Skeletal muscle tissue (tissue), 4 donors: ENCODE measurements around the gene UTY. TPM values are rescaled to one million over a fixed set of nuclear protein-coding genes. Genes with fewer than 3 reads are reported as not detected.
"Not testable (repeated sequence)": the region's sequence is repeated elsewhere in the genome, so short reads cannot be mapped to it uniquely, and the experiment has no call there.

Experiments used
- H3K27ac ChIP-seq: one replicate; pipeline ENCODE4 v1.7.0; 2013; ENCODE audit warnings: mild to moderate bottlenecking, low read depth, low read length, inconsistent platforms
- H3K27me3 ChIP-seq, 3 donors: one replicate each; pipeline ENCODE4 v1.7.0; 2013; ENCODE audit warnings: low read length in 3 of 3; ENCODE audit not compliant: control insufficient read depth in 3 of 3, insufficient read depth in 3 of 3
- H3K36me3 ChIP-seq, 3 donors: one replicate each; pipeline ENCODE4 v1.7.0; 2013; ENCODE audit warnings: low read length in 3 of 3; ENCODE audit not compliant: control insufficient read depth in 3 of 3, insufficient read depth in 3 of 3
- H3K4me1 ChIP-seq, 3 donors: one replicate each; pipeline ENCODE4 v1.7.0; 2013; ENCODE audit warnings: low read length in 3 of 3, mild to moderate bottlenecking in 3 of 3; ENCODE audit not compliant: control insufficient read depth in 3 of 3, insufficient read depth in 3 of 3
- H3K4me3 ChIP-seq, 3 donors: one replicate each; pipeline ENCODE4 v1.7.0; 2013; ENCODE audit warnings: low read length in 3 of 3
- H3K9ac ChIP-seq, 3 donors: one replicate each; pipeline ENCODE4 v1.7.0; 2013; ENCODE audit warnings: low read length in 3 of 3, mild to moderate bottlenecking in 3 of 3, moderate library complexity in 2 of 3, low read depth in 1 of 3
- H3K9me3 ChIP-seq, 3 donors: one replicate each; pipeline ENCODE4 v1.7.0; 2013; ENCODE audit warnings: low read length in 3 of 3; ENCODE audit not compliant: control insufficient read depth in 3 of 3
- total RNA-seq: library from RNA; depleted of rRNA; stranded (reverse); fragments of >200 nt; gene quantifications from one replicate; pipeline ENCODE4 v1.2.3, GENCODE V29; 2014
- donor health status: Osteomylitis.

UTY gene
- total RNA-seq, 1 donor from 2014 or later, result 46.4 TPM

DNA sequence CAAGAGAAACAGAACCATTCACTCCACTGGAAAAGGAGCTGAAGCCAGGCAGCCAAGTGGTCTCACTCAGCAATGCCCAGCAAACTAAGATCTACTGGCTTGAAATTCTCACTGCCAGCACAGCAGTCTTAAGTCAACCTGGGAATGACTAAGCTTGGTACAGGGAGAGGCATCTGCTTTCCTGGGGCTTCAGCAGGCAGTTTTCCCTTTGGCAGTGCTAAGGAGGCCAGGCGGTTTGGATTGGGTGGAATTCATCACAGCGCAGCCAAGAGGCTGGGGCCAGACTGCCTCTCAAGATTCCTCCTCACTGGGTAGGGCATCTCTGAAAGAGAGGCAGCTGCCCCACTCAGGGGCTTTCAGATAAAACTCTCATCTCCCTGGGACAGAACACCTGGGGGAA lies 149.2 kb downstream of the UTY start:
- H3K9me3 ChIP-seq, result no peaks in the 10 kb centered on the region
- H3K9ac ChIP-seq, result no peak overlapping the region
- H3K4me3 ChIP-seq, result no peak overlapping the region
- peaks cover 0 to 13% (median 3%) of the 10 kb centered on the region in 3 donors for H3K36me3 ChIP-seq
- H3K4me1 ChIP-seq, result no peaks in the 10 kb centered on the region
- H3K27me3 ChIP-seq, result no peaks in the 10 kb centered on the region
- H3K27ac ChIP-seq, result no peak overlapping the region

GRCh38 chrY:13312966-13313365 lies 166.9 kb downstream of the UTY start:
- Histone ChIP-seq H3K27ac (no peak overlapping the region), H3K4me1 (no peaks in the 10 kb centered on the region), H3K36me3 (peaks cover 0 to 2% (median 0%) of the 10 kb centered on the region in 3 donors), H3K9ac (no peak overlapping the region), H3K27me3 (no peaks in the 10 kb centered on the region), H3K9me3 (no peaks in the 10 kb centered on the region), H3K4me3 (no peak overlapping the region)

DNA sequence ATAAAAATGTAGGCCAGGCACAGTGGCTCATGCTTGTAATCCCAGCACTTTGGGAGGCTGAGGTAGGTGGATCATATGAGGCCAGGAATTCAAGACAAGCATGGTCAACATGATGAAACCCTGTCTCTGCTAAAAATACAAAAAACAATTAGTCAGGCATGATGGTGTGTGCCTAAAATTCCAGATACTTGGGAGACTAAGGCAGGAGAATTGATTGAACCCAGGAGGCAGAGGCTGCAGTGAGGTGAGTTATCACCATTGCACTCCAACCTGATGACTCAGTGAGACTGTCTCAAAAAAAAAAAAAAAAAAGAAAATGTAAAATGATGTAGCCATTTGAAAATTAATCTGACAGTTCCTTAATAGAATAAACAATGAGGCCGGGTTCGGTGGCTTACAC lies 171.9 kb downstream of the UTY start:
- Histone ChIP-seq H3K27ac (no peak overlapping the region), H3K4me1 (no peaks in the 10 kb centered on the region), H3K4me3 (no peak overlapping the region), H3K36me3 (peaks cover 0 to 2% (median 0%) of the 10 kb centered on the region in 3 donors), H3K9me3 (no peaks in the 10 kb centered on the region), H3K9ac (no peak overlapping the region), H3K27me3 (no peaks in the 10 kb centered on the region)

DNA sequence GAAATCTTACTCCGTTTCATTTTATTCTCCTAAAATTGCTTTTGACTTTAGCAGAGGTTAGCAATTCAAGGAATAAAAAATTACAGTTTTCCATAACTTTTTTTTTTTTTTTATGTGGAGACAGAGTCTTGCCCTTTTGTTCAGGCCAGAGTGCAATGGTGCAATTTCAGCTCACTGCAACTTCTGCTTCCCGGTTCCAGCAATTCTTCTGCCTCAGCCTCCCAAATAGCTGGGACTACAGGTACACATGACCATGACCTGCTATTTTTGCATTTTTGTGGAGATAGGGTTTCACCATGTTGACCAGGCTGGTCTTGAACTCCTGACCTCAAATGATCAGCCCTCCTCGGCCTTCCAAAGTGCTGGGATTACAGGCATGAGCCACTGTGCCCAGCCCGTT lies 179.0 kb downstream of the UTY start:
- Histone ChIP-seq H3K27ac (no peak overlapping the region), H3K36me3 (peaks cover 0 to 7% (median 5%) of the 10 kb centered on the region in 3 donors), H3K27me3 (no peaks in the 10 kb centered on the region), H3K9me3 (no peaks in the 10 kb centered on the region), H3K4me3 (no peak overlapping the region), H3K9ac (no peak overlapping the region), H3K4me1 (no peaks in the 10 kb centered on the region)

- no peaks in the 10 kb centered on the region for H3K4me1 ChIP-seq
- H3K27me3 ChIP-seq, result no peaks in the 10 kb centered on the region
- no peak overlapping the region for H3K9ac ChIP-seq
- H3K36me3 ChIP-seq, result peaks cover 0 to 8% (median 6%) of the 10 kb centered on the region in 3 donors
- H3K27ac ChIP-seq, result no peak overlapping the region
- H3K4me3 ChIP-seq, result no peak overlapping the region
- H3K9me3 ChIP-seq, result no peaks in the 10 kb centered on the region
Observed at GRCh38 chrY:13299411-13299810, 180.4 kb downstream of the UTY start.

GRCh38 chrY:13296176-13296890 lies 183.5 kb downstream of the UTY start:
- Histone ChIP-seq H3K4me3 (no peak overlapping the region), H3K9me3 (no peaks in the 10 kb centered on the region), H3K36me3 (peaks cover 0 to 6% (median 3%) of the 10 kb centered on the region in 3 donors), H3K27me3 (no peaks in the 10 kb centered on the region), H3K9ac (no peak overlapping the region), H3K27ac (no peak overlapping the region), H3K4me1 (no peaks in the 10 kb centered on the region)

GRCh38 chrY:13295026-13295425 lies 184.8 kb downstream of the UTY start:
- Histone ChIP-seq H3K9ac (no peak overlapping the region), H3K36me3 (peaks cover 0 to 6% (median 3%) of the 10 kb centered on the region in 3 donors), H3K27ac (no peak overlapping the region), H3K27me3 (no peaks in the 10 kb centered on the region), H3K4me1 (no peaks in the 10 kb centered on the region), H3K9me3 (no peaks in the 10 kb centered on the region), H3K4me3 (no peak overlapping the region)

DNA sequence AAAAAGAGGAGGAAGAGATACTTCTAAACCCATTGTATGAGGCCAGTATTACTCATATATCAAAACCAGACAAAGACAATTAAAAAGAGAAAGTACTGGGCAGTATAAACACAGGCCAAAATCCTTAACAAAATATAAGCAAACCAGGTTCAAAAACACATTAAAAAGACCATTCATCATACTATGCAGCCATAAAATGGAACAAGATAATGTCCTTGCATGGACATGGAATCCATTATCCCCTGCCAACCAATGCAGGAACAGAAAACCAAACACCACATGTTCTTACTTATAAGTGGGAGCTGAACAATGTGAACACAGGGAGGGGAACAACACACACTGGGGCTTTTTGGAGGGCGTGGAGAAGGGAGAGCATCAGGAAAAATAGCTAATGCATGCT lies 188.6 kb downstream of the UTY start:
- Histone ChIP-seq H3K27ac (no peak overlapping the region), H3K27me3 (no peaks in the 10 kb centered on the region), H3K9me3 (no peaks in the 10 kb centered on the region), H3K4me1 (no peaks in the 10 kb centered on the region), H3K36me3 (peaks cover 0 to 14% (median 6%) of the 10 kb centered on the region in 3 donors), H3K9ac (no peak overlapping the region), H3K4me3 (no peak overlapping the region)

DNA sequence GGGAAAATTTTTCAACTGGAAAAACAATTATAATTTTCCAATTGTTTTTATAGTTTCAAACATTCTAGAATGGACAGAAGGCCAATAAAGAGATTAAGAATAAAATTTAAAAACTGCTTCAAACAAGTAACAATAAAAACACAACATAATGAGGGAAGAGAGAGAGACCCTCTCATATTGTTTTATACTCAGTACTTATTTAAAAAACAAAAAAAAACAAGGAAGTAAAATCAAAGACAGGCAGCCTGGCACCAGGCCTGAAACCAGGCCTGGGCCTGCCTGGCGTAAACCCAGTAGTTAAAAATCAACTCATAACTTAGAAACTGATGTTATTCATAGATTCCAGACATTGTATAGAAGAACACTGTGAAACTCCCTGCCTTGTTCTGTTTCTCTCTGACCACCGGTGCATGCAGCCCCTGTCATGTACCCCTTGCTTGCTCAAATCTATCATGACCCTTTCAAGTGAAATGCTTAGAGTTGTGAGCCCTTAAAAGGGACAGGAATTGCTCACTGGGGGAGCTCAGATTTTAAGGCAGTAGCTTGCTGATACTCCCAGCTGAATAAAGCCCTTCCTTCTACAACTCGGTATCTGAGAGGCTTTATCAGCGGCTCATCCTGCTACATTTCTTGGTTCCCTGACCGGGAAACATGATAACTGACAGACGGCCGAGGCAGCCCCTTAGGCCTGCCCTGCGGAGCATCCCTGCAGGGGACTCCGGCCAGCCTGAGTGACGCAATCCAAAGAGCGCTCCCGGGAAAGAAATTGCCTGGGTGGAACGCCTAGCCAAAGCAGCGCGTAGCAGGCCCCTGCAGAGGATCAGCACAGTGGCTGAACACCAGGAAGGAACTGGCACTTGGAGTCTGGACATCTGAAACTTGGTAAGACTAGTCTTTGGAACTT lies 197.4 kb downstream of the UTY start:
- not testable (repeated sequence) for H3K4me1 ChIP-seq, H3K27ac ChIP-seq, H3K4me3 ChIP-seq, H3K9ac ChIP-seq, H3K9me3 ChIP-seq, H3K27me3 ChIP-seq
- H3K36me3 ChIP-seq, result peaks cover 0 to 17% (median 9%) of the 10 kb centered on the region in 3 donors

- H3K27ac ChIP-seq, result no peak overlapping the region
- H3K9ac ChIP-seq, result no peak overlapping the region
- no peaks in the 10 kb centered on the region for H3K27me3 ChIP-seq
- no peak overlapping the region for H3K4me3 ChIP-seq
- no peaks in the 10 kb centered on the region for H3K4me1 ChIP-seq
- no peaks in the 10 kb centered on the region for H3K9me3 ChIP-seq
- peaks cover 0 to 13% (median 6%) of the 10 kb centered on the region in 3 donors for H3K36me3 ChIP-seq
Observed at GRCh38 chrY:13279561-13279960, 200.3 kb downstream of the UTY start.
